Nephron (organoid): ENCODE data around the gene ZNF710.
"Not testable (repeated sequence)": the region's sequence is repeated elsewhere in the genome, so short reads cannot be mapped to it uniquely, and the experiment has no call there.

Experiments used
- H3K27ac Mint-ChIP-seq, 3 experiments: 2 replicates each; pipeline ENCODE4 v1.8.0; 2020; ENCODE audit warnings: mixed read lengths in 3 of 3, mild to moderate bottlenecking in 2 of 3, moderate library complexity in 1 of 3
- H3K27me3 Mint-ChIP-seq: 2 replicates; pipeline ENCODE4 v1.8.0; 2021; ENCODE audit warnings: low read depth, mild to moderate bottlenecking, moderate library complexity, mixed read lengths
- H3K36me3 Mint-ChIP-seq: 2 replicates; pipeline ENCODE4 v1.8.0; 2020; ENCODE audit warnings: low read depth, mixed read lengths
- H3K4me1 Mint-ChIP-seq: 2 replicates; pipeline ENCODE4 v1.8.0; 2020; ENCODE audit warnings: mixed read lengths
- H3K4me3 Mint-ChIP-seq, 3 experiments: 2 replicates each; pipeline ENCODE4 v1.8.0; 2020; ENCODE audit warnings: mild to moderate bottlenecking in 3 of 3, mixed read lengths in 3 of 3, moderate library complexity in 2 of 3
- H3K9me3 Mint-ChIP-seq: 2 replicates; pipeline ENCODE4 v1.8.0; 2020; ENCODE audit warnings: mixed read lengths
- CTCF ChIP-seq, 3 experiments: fragments of 200-600 bp; sonication (generic); IDR thresholded peaks; one replicate each; pipeline ENCODE4 v1.5.0; 2021; ENCODE audit warnings: antibody characterized with exemption in 3 of 3; ENCODE audit not compliant: unreplicated experiment in 3 of 3

Gene ZNF710, protein sequence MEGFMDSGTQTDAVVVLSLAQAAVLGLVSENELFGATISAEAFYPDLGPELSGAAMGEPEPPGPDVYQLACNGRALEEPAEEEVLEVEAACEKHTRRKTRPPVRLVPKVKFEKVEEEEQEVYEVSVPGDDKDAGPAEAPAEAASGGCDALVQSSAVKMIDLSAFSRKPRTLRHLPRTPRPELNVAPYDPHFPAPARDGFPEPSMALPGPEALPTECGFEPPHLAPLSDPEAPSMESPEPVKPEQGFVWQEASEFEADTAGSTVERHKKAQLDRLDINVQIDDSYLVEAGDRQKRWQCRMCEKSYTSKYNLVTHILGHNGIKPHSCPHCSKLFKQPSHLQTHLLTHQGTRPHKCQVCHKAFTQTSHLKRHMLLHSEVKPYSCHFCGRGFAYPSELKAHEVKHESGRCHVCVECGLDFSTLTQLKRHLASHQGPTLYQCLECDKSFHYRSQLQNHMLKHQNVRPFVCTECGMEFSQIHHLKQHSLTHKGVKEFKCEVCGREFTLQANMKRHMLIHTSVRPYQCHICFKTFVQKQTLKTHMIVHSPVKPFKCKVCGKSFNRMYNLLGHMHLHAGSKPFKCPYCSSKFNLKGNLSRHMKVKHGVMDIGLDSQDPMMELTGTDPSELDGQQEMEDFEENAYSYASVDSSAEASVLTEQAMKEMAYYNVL

DNA sequence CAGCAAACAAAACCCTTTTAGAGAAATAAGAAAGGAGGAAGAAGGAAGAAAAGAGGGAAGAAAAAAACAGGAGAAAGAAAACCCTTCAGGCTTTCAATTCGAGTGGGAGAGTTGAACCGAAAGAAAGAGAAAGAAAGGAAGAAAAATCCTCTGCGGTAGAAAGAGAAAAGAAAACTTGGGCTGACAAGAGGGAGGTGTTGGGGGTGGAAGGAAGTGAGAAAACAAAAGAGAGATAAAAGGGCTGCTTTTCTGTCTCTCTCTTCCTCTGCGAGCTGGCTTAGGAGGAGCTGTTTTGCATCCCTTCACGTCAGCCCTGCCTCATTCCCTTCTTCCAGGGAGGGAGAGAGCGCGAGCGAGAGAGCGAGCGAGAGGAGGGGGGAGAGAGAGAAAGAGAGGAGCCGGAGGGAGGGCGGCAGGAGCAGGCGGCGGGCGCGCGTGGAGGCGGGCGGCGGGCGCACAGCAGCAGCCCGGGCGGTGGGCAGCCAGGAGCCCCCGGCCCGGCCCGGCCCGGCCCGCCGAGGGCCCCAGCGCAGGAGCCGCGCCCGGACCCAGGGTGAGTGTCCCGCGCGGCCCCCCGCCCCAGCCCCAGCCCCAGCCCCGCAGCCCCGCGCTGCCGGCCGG, at the start of gene ZNF710:
Gene ZNF710 (plus strand): TSS at position 263 of the 621 bp plus-strand sequence. CDS start 65,814 bp downstream, outside the sequence.
- H3K4me1 Mint-ChIP-seq, result peaks cover 30% of the 10 kb centered on the region
- no peak for TF ChIP-seq CTCF (IDR thresholded peaks at IDR 0.05; ENCODE audit: unreplicated experiment in 3 of 3)
- no peaks in the 10 kb centered on the region for H3K27me3 Mint-ChIP-seq
- H3K4me3 Mint-ChIP-seq, result peak within 1 kb of the TSS; percentile 92 to 98 (median 96)
- H3K36me3 Mint-ChIP-seq, result no peaks in the 10 kb centered on the region
- H3K9me3 Mint-ChIP-seq, result no peaks in the 10 kb centered on the region
- H3K27ac Mint-ChIP-seq, result peak within 1 kb of the TSS; percentile 97 to 100 (median 100)

- H3K27ac Mint-ChIP-seq, result no peak overlapping the region
- no peaks in the 10 kb centered on the region for H3K36me3 Mint-ChIP-seq
- TF ChIP-seq CTCF (IDR thresholded peaks at IDR 0.05; ENCODE audit: unreplicated experiment in 3 of 3), result no peak
- H3K4me1 Mint-ChIP-seq, result no peaks in the 10 kb centered on the region
- peaks cover 2% of the 10 kb centered on the region for H3K9me3 Mint-ChIP-seq
- H3K4me3 Mint-ChIP-seq, result no peak overlapping the region
- H3K27me3 Mint-ChIP-seq, result no peaks in the 10 kb centered on the region
These were observed 46.6 kb upstream of the ZNF710 start for GRCh38 chr15:89954541-89954940.

DNA sequence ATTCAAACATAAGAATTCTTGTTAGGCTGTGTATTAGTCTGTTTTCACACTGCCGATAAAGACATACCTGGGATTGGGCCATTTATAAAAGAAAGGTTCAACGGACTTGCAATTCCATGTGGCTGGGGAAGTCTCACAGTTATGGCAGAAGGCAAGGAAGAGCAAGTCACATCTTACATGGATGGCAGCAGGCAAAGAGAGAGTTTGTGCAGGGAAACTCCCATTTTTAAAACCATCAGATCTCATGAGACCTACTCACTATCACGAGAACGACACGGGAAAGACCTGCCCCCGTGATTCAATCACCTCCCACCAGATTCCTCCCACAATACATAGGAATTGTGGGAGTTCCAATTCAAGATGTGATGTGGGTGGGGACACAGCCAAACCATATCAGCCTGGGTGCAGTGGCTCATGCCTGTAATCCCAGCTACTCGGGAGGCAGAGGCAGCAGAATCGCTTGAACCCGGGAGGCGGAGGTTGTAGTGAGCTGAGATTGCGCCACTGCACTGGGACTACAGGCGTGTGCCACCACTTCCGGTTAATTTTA, 45.6 kb upstream of the ZNF710 start:
- H3K27me3 Mint-ChIP-seq, H3K4me1 Mint-ChIP-seq, H3K27ac Mint-ChIP-seq, H3K4me3 Mint-ChIP-seq, H3K36me3 Mint-ChIP-seq, H3K9me3 Mint-ChIP-seq: not testable (repeated sequence)

GRCh38 chr15:89958107-89958805, 42.9 kb upstream of the ZNF710 start:
- peaks cover 2% of the 10 kb centered on the region for H3K9me3 Mint-ChIP-seq
- no peak overlapping the region for H3K4me3 Mint-ChIP-seq
- no peaks in the 10 kb centered on the region for H3K4me1 Mint-ChIP-seq
- no peak overlapping the region for H3K27ac Mint-ChIP-seq
- no peak for TF ChIP-seq CTCF (IDR thresholded peaks at IDR 0.05; ENCODE audit: unreplicated experiment in 3 of 3)
- H3K36me3 Mint-ChIP-seq, result no peaks in the 10 kb centered on the region
- no peaks in the 10 kb centered on the region for H3K27me3 Mint-ChIP-seq

GRCh38 chr15:89963301-89964231, 37.6 kb upstream of the ZNF710 start:
- Mint-ChIP-seq H3K36me3 (no peaks in the 10 kb centered on the region), H3K4me1 (no peaks in the 10 kb centered on the region), H3K27me3 (peaks cover 7% of the 10 kb centered on the region), H3K4me3 (no peak overlapping the region), H3K27ac (no peak overlapping the region), H3K9me3 (no peaks in the 10 kb centered on the region)
- TF ChIP-seq CTCF (IDR thresholded peaks at IDR 0.05; ENCODE audit: unreplicated experiment in 3 of 3), result no peak
